ENCODE measurements around the gene PPP3R1. TPM values are rescaled to one million over a fixed set of nuclear protein-coding genes. Genes with fewer than 3 reads are reported as not detected.

PPP3R1 gene
- total and polyA plus RNA-seq, 10 donors = 13.7 to 78.2 (median 57.9) TPM

DNA sequence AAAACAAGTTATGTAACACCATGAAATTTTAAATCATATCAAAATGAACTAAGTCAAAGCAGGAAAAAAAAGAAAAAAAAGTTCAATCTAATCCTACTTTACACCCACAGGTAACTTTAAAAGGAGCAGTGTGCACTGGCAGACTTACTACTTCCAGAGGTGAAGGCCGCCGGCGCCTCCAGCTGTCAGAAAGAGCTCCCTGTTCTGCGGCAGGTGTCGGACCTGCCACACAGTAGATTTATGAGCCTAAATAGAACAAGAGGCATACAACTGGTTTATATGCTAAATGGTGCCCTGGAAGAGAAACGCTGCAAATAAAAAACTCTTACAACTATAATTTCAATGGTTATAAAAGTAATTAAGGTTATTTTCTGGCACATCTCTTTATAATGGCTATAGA is 117.8 kb downstream of the PPP3R1 start:
- peaks cover 0 to 20% (median 0%) of the 10 kb centered on the region in 6 donors for H3K4me1 ChIP-seq
- WGBS, 5 donors = 86 to 94% (median 87%) methylated on average over 6 of the region's 6 CpGs
- TF ChIP-seq POLR2A (IDR thresholded peaks at IDR 0.05) (no peak), POLR2AphosphoS5 (IDR thresholded peaks at IDR 0.05) (no peak)
- DNase-seq = no peak
- no peak overlapping the region for H3K4me3 ChIP-seq
- H3K27me3 ChIP-seq (replicated peaks in 1 of 7) = no peaks in the 10 kb centered on the region
- H3K36me3 ChIP-seq = peaks cover 0 to 90% (median 18%) of the 10 kb centered on the region in 6 donors
- H3K9me3 ChIP-seq = no peaks in the 10 kb centered on the region
- intact Hi-C loops (cut with DNase I; ENCODE audit: low total_unique reads) = no loop called here
- no peak overlapping the region for H3K27ac ChIP-seq

DNA sequence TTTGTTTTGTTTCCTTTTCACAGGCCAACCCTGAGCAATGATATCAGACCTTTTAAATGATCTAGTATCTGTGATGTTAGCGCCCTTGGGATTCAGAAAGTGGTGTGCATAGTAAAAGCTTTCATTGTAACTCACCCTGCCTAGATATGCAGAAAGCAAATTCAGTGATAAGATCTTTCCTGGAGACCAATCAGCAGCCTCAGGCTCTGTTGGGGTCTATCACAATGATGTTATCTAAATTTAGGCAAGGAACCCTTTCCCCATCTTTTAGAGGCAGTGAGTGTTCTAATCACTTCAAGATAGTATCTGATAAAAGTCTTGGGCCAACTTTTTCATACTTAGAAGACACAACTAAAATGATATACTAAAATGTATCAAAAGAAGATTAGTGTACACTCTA is 118.2 kb downstream of the PPP3R1 start:
- no peaks in the 10 kb centered on the region for H3K27me3 ChIP-seq (replicated peaks in 1 of 7)
- H3K9me3 ChIP-seq = no peaks in the 10 kb centered on the region
- no peak for DNase-seq
- no peak overlapping the region for H3K27ac ChIP-seq
- intact Hi-C loops (cut with DNase I; ENCODE audit: low total_unique reads) = no loop called here
- no peak overlapping the region for H3K4me3 ChIP-seq
- 93 to 100% (median 95%) methylated on average over 1 of the region's 1 CpG for WGBS, 5 donors
- H3K36me3 ChIP-seq = peaks cover 0 to 86% (median 18%) of the 10 kb centered on the region in 6 donors
- TF ChIP-seq POLR2AphosphoS5 (IDR thresholded peaks at IDR 0.05) (no peak), CTCF (IDR thresholded peaks at IDR 0.05 in 8 of 11, conservative IDR thresholded peaks at IDR 0.05 in 3 of 11) (no peak), POLR2A (IDR thresholded peaks at IDR 0.05) (no peak)
- peaks cover 0 to 20% (median 0%) of the 10 kb centered on the region in 6 donors for H3K4me1 ChIP-seq

Other genes with a start within 250 kb of the PPP3R1 start
- 10 to 100 TPM; 18.7 to 50.5 (median 26.1) TPM for gene C1D, start 189.5 kb downstream of the PPP3R1 start, total RNA-seq
- 10 to 100 TPM; 15.2 to 30.7 (median 23.2) TPM for gene C1D, start 189.5 kb downstream of the PPP3R1 start, polyA plus RNA-seq
- 10 to 100 TPM in 6 of 7 donors, 1 to 10 TPM in 1; 8.4 to 13.5 (median 10.9) TPM for gene PNO1, start 94.6 kb downstream of the PPP3R1 start, total RNA-seq
- 10 to 100 TPM in 1 of 3 donors, 1 to 10 TPM in 2; 5.4 to 11.2 (median 8.4) TPM for gene PNO1, start 94.6 kb downstream of the PPP3R1 start, polyA plus RNA-seq
- 10 to 100 TPM; 12.1 to 26.7 (median 20.8) TPM for gene CNRIP1, start 67.4 kb upstream of the PPP3R1 start, total RNA-seq
- 10 to 100 TPM in 2 of 3 donors, 1 to 10 TPM in 1; 7.8 to 17.5 (median 11.9) TPM for gene CNRIP1, start 67.4 kb upstream of the PPP3R1 start, polyA plus RNA-seq
- 100 to 1,000 TPM in 5 of 7 donors, 10 to 100 TPM in 2; 79.9 to 202 (median 136) TPM for gene PLEK, start 112.8 kb upstream of the PPP3R1 start, total RNA-seq
- 10 to 100 TPM; 49.1 to 67.7 (median 53.0) TPM for gene PLEK, start 112.8 kb upstream of the PPP3R1 start, polyA plus RNA-seq
- 1 to 10 TPM; 1.2 to 2.6 (median 2.3) TPM for gene FBXO48, start 214.8 kb upstream of the PPP3R1 start, total RNA-seq
- under 1 TPM; 0.72 to 0.99 (median 0.79) TPM for gene FBXO48, start 214.8 kb upstream of the PPP3R1 start, polyA plus RNA-seq
- 1 to 10 TPM; 4.1 to 7.2 (median 6.0) TPM for gene APLF, start 215.1 kb upstream of the PPP3R1 start, total RNA-seq
- 1 to 10 TPM; 1.1 to 1.6 (median 1.5) TPM for gene APLF, start 215.1 kb upstream of the PPP3R1 start, polyA plus RNA-seq

All from spleen (tissue), 11 donors.